Kidney epithelial cell (primary cell): Measurements from ENCODE around the gene MIF. TPM values are rescaled to one million over a fixed set of nuclear protein-coding genes. Genes with fewer than 3 reads are reported as not detected.

Experiments used
- DNase-seq: peaks from one replicate; pipeline ENCODE4 v3.0.0-alpha.2; 2010; ENCODE audit warnings: low read depth
- H3K27me3 ChIP-seq: 2 replicates; pipeline ENCODE4 v1.6.0; 2011; ENCODE audit warnings: low read length; ENCODE audit not compliant: control insufficient read depth, insufficient read depth
- H3K36me3 ChIP-seq: 2 replicates; pipeline ENCODE4 v1.5.1; 2011; ENCODE audit warnings: low read length; ENCODE audit not compliant: control insufficient read depth, insufficient read depth
- H3K4me3 ChIP-seq: 2 replicates; pipeline ENCODE4 v1.5.1; 2011; ENCODE audit warnings: low read depth, mild to moderate bottlenecking, control low read depth, low read length
- CTCF ChIP-seq: IDR thresholded peaks from 2 replicates; pipeline ENCODE4 v1.5.1; 2011; ENCODE audit warnings: mild to moderate bottlenecking, moderate library complexity, low read length, control low read depth, inconsistent platforms; ENCODE audit not compliant: insufficient read depth, poor library complexity, severe bottlenecking
- total RNA-seq: library from RNA; depleted of rRNA; stranded (reverse); fragments of >200 nt; gene quantifications from 2 replicates; pipeline ENCODE4 v1.2.3, GENCODE V29; 2015

MIF gene
- 606 and 627 TPM in 2 replicates for total RNA-seq

- Histone ChIP-seq H3K4me3 (peak within 1 kb of the TSS; percentile 95), H3K36me3 (peaks cover 9% of the 10 kb centered on the region), H3K27me3 (no peaks in the 10 kb centered on the region)
- peak; percentile 61 for DNase-seq
- peak; percentile 96 for TF ChIP-seq CTCF
These were observed at the start of gene MIF for GRCh38 chr22:23893945-23894709. MIF (plus strand) TSS chr22:23894383; CDS start chr22:23894475, 92 bp downstream.

DNA sequence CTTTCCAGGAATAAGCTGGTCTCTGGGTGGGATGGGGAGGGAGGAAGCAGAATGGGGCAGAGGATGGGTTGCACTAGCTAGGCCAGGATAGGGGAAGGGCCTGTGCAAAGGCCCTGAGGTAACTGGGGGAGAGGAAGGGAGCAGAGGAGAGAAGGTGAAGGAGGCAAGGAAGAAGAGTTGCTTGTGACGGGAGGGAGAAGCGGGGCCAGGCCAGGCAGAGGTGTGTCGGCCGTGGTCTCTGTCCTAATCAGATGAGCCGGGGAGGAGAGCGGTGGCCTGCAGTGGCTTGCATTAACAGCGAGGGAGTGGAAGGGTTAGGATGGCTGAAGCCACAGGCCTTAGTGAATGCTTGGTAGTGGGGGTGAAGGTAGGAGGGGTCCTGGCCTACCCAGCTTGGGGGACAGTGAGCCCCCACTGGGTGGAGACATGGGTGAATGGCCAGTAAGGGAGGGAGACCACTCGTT is 49.4 kb upstream of the MIF start:
- no peak for TF ChIP-seq CTCF
- DNase-seq = no peak
- Histone ChIP-seq H3K36me3 (no peaks in the 10 kb centered on the region), H3K4me3 (no peak overlapping the region), H3K27me3 (peaks cover 21% of the 10 kb centered on the region)

GRCh38 chr22:23845265-23846080 is 48.7 kb upstream of the MIF start:
- Histone ChIP-seq H3K27me3 (peaks cover 21% of the 10 kb centered on the region), H3K36me3 (no peaks in the 10 kb centered on the region), H3K4me3 (no peak overlapping the region)
- TF ChIP-seq CTCF = no peak
- DNase-seq = no peak

GRCh38 chr22:23846081-23846469 is 48.1 kb upstream of the MIF start:
- TF ChIP-seq CTCF = no peak

GRCh38 chr22:23847310-23847920 is 46.8 kb upstream of the MIF start:
- Histone ChIP-seq H3K36me3 (no peaks in the 10 kb centered on the region), H3K4me3 (no peak overlapping the region), H3K27me3 (peaks cover 4% of the 10 kb centered on the region)
- DNase-seq = no peak
- no peak for TF ChIP-seq CTCF

More at GRCh38 chr22:23846081-23846469, 48.1 kb upstream of the MIF start:
- H3K36me3 ChIP-seq = no peaks in the 10 kb centered on the region
- no peak for DNase-seq
- peaks cover 17% of the 10 kb centered on the region for H3K27me3 ChIP-seq
- H3K4me3 ChIP-seq = no peak overlapping the region
